ENCODE results near the gene POU2F3. TPM values are rescaled to one million over a fixed set of nuclear protein-coding genes. Genes with fewer than 3 reads are reported as not detected.

The POU2F3 gene
- total RNA-seq, 1 donor from 2014 or later, result 18.7 TPM

GRCh38 chr11:120226714-120227113, 13.2 kb upstream of the POU2F3 start:
- no peak for DNase-seq

- DNase-seq, result no peak
These were observed 12.6 kb upstream of the POU2F3 start for GRCh38 chr11:120227228-120227852.

GRCh38 chr11:120228794-120229384, 11.1 kb upstream of the POU2F3 start:
- no peak for DNase-seq

GRCh38 chr11:120229451-120230424, 10.2 kb upstream of the POU2F3 start:
- DNase-seq, result peak; percentile 40

- DNase-seq, result no peak
These were observed 9.4 kb upstream of the POU2F3 start for GRCh38 chr11:120230433-120231071.

- DNase-seq, result no peak
These were observed 8.0 kb upstream of the POU2F3 start for GRCh38 chr11:120231963-120232362.

GRCh38 chr11:120233207-120233803, 6.6 kb upstream of the POU2F3 start:
- DNase-seq, result no peak

- DNase-seq, result no peak
These were observed 4.8 kb upstream of the POU2F3 start for GRCh38 chr11:120235024-120235628.

GRCh38 chr11:120236169-120237107, 3.5 kb upstream of the POU2F3 start:
- no peak for DNase-seq

- DNase-seq, result no peak
These were observed 846 bp upstream of the POU2F3 start for GRCh38 chr11:120238968-120239620.

GRCh38 chr11:120240866-120241265, 926 bp downstream of the POU2F3 start:
- DNase-seq, result no peak

GRCh38 chr11:120241277-120241676, 1.3 kb downstream of the POU2F3 start:
- no peak for DNase-seq

- DNase-seq, result no peak
These were observed 3.3 kb downstream of the POU2F3 start for GRCh38 chr11:120243221-120243620.

GRCh38 chr11:120244476-120245365, 4.8 kb downstream of the POU2F3 start:
- no peak for DNase-seq

- DNase-seq, result no peak
These were observed 5.5 kb downstream of the POU2F3 start for GRCh38 chr11:120245434-120245833.

- DNase-seq, result no peak
These were observed 8.8 kb downstream of the POU2F3 start for GRCh38 chr11:120248551-120249278.

GRCh38 chr11:120249279-120250262, 9.6 kb downstream of the POU2F3 start:
- peak; percentile 70 for DNase-seq

Data from skin of body (tissue), 2 donors.